ENCODE measurements around the gene R3HDM4. TPM values are rescaled to one million over a fixed set of nuclear protein-coding genes. Genes with fewer than 3 reads are reported as not detected.
A peak's percentile ranks its signal among the peaks of the same experiment; 100 is the strongest.

The R3HDM4 gene
- total RNA-seq, 2 experiments from 2014 or later = 73.7 to 83.3 TPM

GRCh38 chr19:936175-936546, 23.1 kb upstream of the R3HDM4 start:
- CTCF ChIA-PET = interaction anchor here (0.6 to 0.9 kb wide), 4 partner anchors 19 to 343 kb away, joined by 3 to 5 read pairs (median 3); no protein-coding TSS in a partner anchor
- no peaks in the 10 kb centered on the region for H3K9me3 Mint-ChIP-seq (ENCODE audit: low read depth)
- intact Hi-C loops (cut with DNase I, micrococcal nuclease) = no loop called here
- peaks cover 30% of the 10 kb centered on the region for H3K4me1 Mint-ChIP-seq
- ATAC-seq = no peak
- H3K27ac Mint-ChIP-seq = no peak overlapping the region
- no peaks in the 10 kb centered on the region for H3K27me3 Mint-ChIP-seq
- no peak for DNase-seq
- H3K36me3 Mint-ChIP-seq (ENCODE audit: low read depth) = peaks cover 8% of the 10 kb centered on the region
- POLR2A ChIA-PET = no interaction called here
- no peak overlapping the region for H3K4me3 Mint-ChIP-seq

- Mint-ChIP-seq H3K27ac (no peak overlapping the region), H3K4me3 (no peak overlapping the region), H3K27me3 (no peaks in the 10 kb centered on the region), H3K36me3 (ENCODE audit: low read depth) (peaks cover 6% of the 10 kb centered on the region), H3K9me3 (ENCODE audit: low read depth) (no peaks in the 10 kb centered on the region), H3K4me1 (peaks cover 25% of the 10 kb centered on the region)
- intact Hi-C loops (cut with DNase I, micrococcal nuclease) = no loop called here
- DNase-seq (no peak), ATAC-seq (no peak)
- POLR2A ChIA-PET = no interaction called here
- CTCF ChIA-PET = interaction anchor here (0.7 to 0.8 kb wide), 2 partner anchors 12 to 329 kb away, joined by 3 to 4 read pairs; no protein-coding TSS in a partner anchor
Measured at GRCh38 chr19:934865-935479, 22.0 kb upstream of the R3HDM4 start.

GRCh38 chr19:934197-934840, 21.3 kb upstream of the R3HDM4 start:
- H3K27me3 Mint-ChIP-seq = no peaks in the 10 kb centered on the region
- no peak overlapping the region for H3K27ac Mint-ChIP-seq
- peaks cover 20% of the 10 kb centered on the region for H3K4me1 Mint-ChIP-seq
- H3K36me3 Mint-ChIP-seq (ENCODE audit: low read depth) = peaks cover 5% of the 10 kb centered on the region
- DNase-seq (no peak), ATAC-seq (no peak)
- ChIA-PET POLR2A (no interaction called here), CTCF (interaction anchor here (0.7 kb wide), 1 partner anchor 11 kb away, joined by 4 read pairs; no protein-coding TSS in a partner anchor)
- H3K4me3 Mint-ChIP-seq = no peak overlapping the region
- no peaks in the 10 kb centered on the region for H3K9me3 Mint-ChIP-seq (ENCODE audit: low read depth)
- intact Hi-C loops (cut with DNase I, micrococcal nuclease) = no loop called here

- ChIA-PET CTCF (no interaction called here), POLR2A (no interaction called here)
- Mint-ChIP-seq H3K4me3 (no peak overlapping the region), H3K27me3 (no peaks in the 10 kb centered on the region), H3K36me3 (ENCODE audit: low read depth) (peaks cover 5% of the 10 kb centered on the region), H3K27ac (no peak overlapping the region), H3K4me1 (peaks cover 20% of the 10 kb centered on the region), H3K9me3 (ENCODE audit: low read depth) (no peaks in the 10 kb centered on the region)
- DNase-seq (no peak), ATAC-seq (no peak)
- intact Hi-C loops (cut with DNase I, micrococcal nuclease) = no loop called here
Measured at GRCh38 chr19:933553-933882, 20.5 kb upstream of the R3HDM4 start.

GRCh38 chr19:932648-933552, 19.9 kb upstream of the R3HDM4 start:
- H3K27ac Mint-ChIP-seq = no peak overlapping the region

GRCh38 chr19:931860-932647, 19.0 kb upstream of the R3HDM4 start:
- ChIA-PET CTCF (interaction anchor here (1.3 kb wide), 1 partner anchor 39 kb away, joined by 4 read pairs; no protein-coding TSS in a partner anchor), POLR2A (no interaction called here)
- no peaks in the 10 kb centered on the region for H3K9me3 Mint-ChIP-seq (ENCODE audit: low read depth)
- H3K4me1 Mint-ChIP-seq = peaks cover 10% of the 10 kb centered on the region
- no peak overlapping the region for H3K4me3 Mint-ChIP-seq
- peaks cover 3% of the 10 kb centered on the region for H3K36me3 Mint-ChIP-seq (ENCODE audit: low read depth)
- no peak overlapping the region for H3K27ac Mint-ChIP-seq
- peak; percentile 4 for ATAC-seq
- intact Hi-C loops (cut with DNase I, micrococcal nuclease) = no loop called here
- H3K27me3 Mint-ChIP-seq = no peaks in the 10 kb centered on the region
- DNase-seq = no peak

More at GRCh38 chr19:932648-933552, 19.9 kb upstream of the R3HDM4 start:
- no peaks in the 10 kb centered on the region for H3K9me3 Mint-ChIP-seq (ENCODE audit: low read depth)
- peaks cover 15% of the 10 kb centered on the region for H3K4me1 Mint-ChIP-seq
- ATAC-seq (peak; percentile 49), DNase-seq (peak; percentile 52)
- intact Hi-C loops (cut with DNase I, micrococcal nuclease) = no loop called here
- peak overlapping the region; percentile 30 for H3K4me3 Mint-ChIP-seq
- peaks cover 5% of the 10 kb centered on the region for H3K36me3 Mint-ChIP-seq (ENCODE audit: low read depth)
- POLR2A ChIA-PET = no interaction called here
- H3K27me3 Mint-ChIP-seq = no peaks in the 10 kb centered on the region
- CTCF ChIA-PET = no interaction called here

GRCh38 chr19:929891-930258, 16.9 kb upstream of the R3HDM4 start:
- POLR2A ChIA-PET = no interaction called here
- H3K4me3 Mint-ChIP-seq = no peak overlapping the region
- H3K27ac Mint-ChIP-seq = no peak overlapping the region
- H3K4me1 Mint-ChIP-seq = peaks cover 10% of the 10 kb centered on the region
- peaks cover 3% of the 10 kb centered on the region for H3K36me3 Mint-ChIP-seq (ENCODE audit: low read depth)
- ATAC-seq (no peak), DNase-seq (no peak)
- CTCF ChIA-PET = no interaction called here
- H3K9me3 Mint-ChIP-seq (ENCODE audit: low read depth) = no peaks in the 10 kb centered on the region
- intact Hi-C loops (cut with DNase I, micrococcal nuclease) = loop anchor here in 1 of 2 experiments (10.0 kb wide), 2 partner anchors 265 to 315 kb away; partner anchors contain the start of genes ATP5F1D and MIDN
- no peaks in the 10 kb centered on the region for H3K27me3 Mint-ChIP-seq

- Mint-ChIP-seq H3K36me3 (ENCODE audit: low read depth) (peaks cover 3% of the 10 kb centered on the region), H3K27me3 (no peaks in the 10 kb centered on the region), H3K4me3 (no peak overlapping the region), H3K27ac (no peak overlapping the region), H3K4me1 (peaks cover 12% of the 10 kb centered on the region), H3K9me3 (ENCODE audit: low read depth) (no peaks in the 10 kb centered on the region)
- CTCF ChIA-PET = no interaction called here
- POLR2A ChIA-PET = no interaction called here
- ATAC-seq (no peak), DNase-seq (no peak)
- intact Hi-C loops (cut with DNase I, micrococcal nuclease) = loop anchor here in 1 of 2 experiments (10.0 kb wide), 2 partner anchors 265 to 315 kb away; partner anchors contain the start of genes ATP5F1D and MIDN
Measured at GRCh38 chr19:929203-929890, 16.3 kb upstream of the R3HDM4 start.

- Mint-ChIP-seq H3K27me3 (no peaks in the 10 kb centered on the region), H3K9me3 (ENCODE audit: low read depth) (no peaks in the 10 kb centered on the region), H3K4me1 (peaks cover 15% of the 10 kb centered on the region), H3K36me3 (ENCODE audit: low read depth) (peaks cover 3% of the 10 kb centered on the region), H3K4me3 (no peak overlapping the region), H3K27ac (no peak overlapping the region)
- DNase-seq (no peak), ATAC-seq (no peak)
- intact Hi-C loops (cut with DNase I, micrococcal nuclease) = loop anchor here in 1 of 2 experiments (10.0 kb wide), 2 partner anchors 266 to 316 kb away; partner anchors contain the start of genes ATP5F1D and MIDN
- POLR2A ChIA-PET = no interaction called here
- CTCF ChIA-PET = no interaction called here
Measured at GRCh38 chr19:928471-929202, 15.6 kb upstream of the R3HDM4 start.

- no peak overlapping the region for H3K27ac Mint-ChIP-seq
Measured at GRCh38 chr19:927780-928401, 14.9 kb upstream of the R3HDM4 start.

More at GRCh38 chr19:927780-928401, 14.9 kb upstream of the R3HDM4 start:
- POLR2A ChIA-PET = no interaction called here
- Mint-ChIP-seq H3K9me3 (ENCODE audit: low read depth) (no peaks in the 10 kb centered on the region), H3K27me3 (no peaks in the 10 kb centered on the region), H3K36me3 (ENCODE audit: low read depth) (peaks cover 3% of the 10 kb centered on the region), H3K4me3 (no peak overlapping the region), H3K4me1 (peaks cover 13% of the 10 kb centered on the region)
- intact Hi-C loops (cut with DNase I, micrococcal nuclease) = loop anchor here in 1 of 2 experiments (10.0 kb wide), 2 partner anchors 267 to 317 kb away; partner anchors contain the start of genes ATP5F1D and MIDN
- CTCF ChIA-PET = no interaction called here
- DNase-seq (no peak), ATAC-seq (no peak)

All from activated CD4-positive, alpha-beta T cell treated with anti-CD3 and anti-CD28 coated beads for 36 hours (primary cell).